Activated naive CD8-positive, alpha-beta T cell (primary cell): Measurements from ENCODE around the gene GEMIN5.

Experiments
- H3K27ac Mint-ChIP-seq: one replicate; pipeline ENCODE4 v1.8.0; 2021; ENCODE audit warnings: mixed read lengths
- H3K27me3 Mint-ChIP-seq: one replicate; pipeline ENCODE4 v1.8.0; 2021; ENCODE audit warnings: mixed read lengths
- H3K36me3 Mint-ChIP-seq: one replicate; pipeline ENCODE4 v1.8.0; 2021; ENCODE audit warnings: mixed read lengths
- H3K4me1 Mint-ChIP-seq: one replicate; pipeline ENCODE4 v1.8.0; 2021; ENCODE audit warnings: low read depth, mixed read lengths
- H3K4me3 Mint-ChIP-seq: one replicate; pipeline ENCODE4 v1.8.0; 2021; ENCODE audit warnings: mild to moderate bottlenecking, mixed read lengths
- H3K9me3 Mint-ChIP-seq: one replicate; pipeline ENCODE4 v1.8.0; 2021; ENCODE audit warnings: low read depth, mixed read lengths

The GEMIN5 gene

GRCh38 chr5:154851351-154851750, 86.7 kb downstream of the GEMIN5 start:
- Mint-ChIP-seq H3K4me3 (no peak overlapping the region), H3K27ac (no peak overlapping the region), H3K27me3 (no peaks in the 10 kb centered on the region), H3K4me1 (peaks cover 20% of the 10 kb centered on the region), H3K36me3 (peaks cover 3% of the 10 kb centered on the region), H3K9me3 (no peaks in the 10 kb centered on the region)

DNA sequence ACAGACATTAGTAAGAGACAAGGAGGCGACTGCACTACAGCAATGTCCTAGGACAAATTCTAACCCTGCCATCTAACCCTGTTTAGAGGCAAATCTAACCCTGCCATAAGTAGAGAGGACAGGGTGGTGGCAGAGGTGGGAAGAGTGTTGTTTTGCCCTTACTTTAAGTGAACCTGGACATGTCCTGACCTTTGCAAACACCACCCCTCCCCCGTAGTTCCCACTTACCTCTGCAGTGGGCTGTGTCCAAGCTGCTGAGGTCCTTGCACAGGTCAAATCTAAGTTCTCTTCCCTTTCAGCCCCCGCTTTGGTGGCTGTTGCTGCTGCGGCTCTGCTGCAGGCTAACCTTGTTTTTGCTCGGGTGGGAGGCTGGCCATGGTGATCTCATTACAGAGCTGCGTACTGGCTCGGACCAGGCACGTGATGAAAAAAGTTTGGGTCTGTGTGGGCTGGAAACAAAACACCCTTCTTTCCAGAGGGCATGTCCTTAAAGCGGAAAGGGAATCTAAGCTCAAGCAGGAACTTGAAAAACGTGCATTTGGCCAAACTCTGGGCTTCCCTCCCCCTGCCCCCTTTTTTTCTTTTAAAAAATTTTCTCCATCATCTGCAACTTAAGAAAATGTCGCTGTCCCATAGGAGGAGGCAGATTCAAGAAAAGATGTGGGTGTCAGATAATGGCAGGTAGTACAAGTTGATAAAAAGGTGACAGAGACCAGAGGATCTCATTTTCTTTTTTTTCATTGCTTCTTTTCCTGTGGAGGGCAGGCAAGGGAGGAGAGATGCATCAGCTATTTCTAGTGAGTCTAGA, 87.6 kb downstream of the GEMIN5 start, which contains the start of gene FAXDC2:
FAXDC2 (minus strand) TSS at position 349 of the 808 bp plus-strand sequence. CDS start 12,425 bp downstream, outside the sequence.
- H3K27me3 Mint-ChIP-seq = no peaks in the 10 kb centered on the region
- H3K36me3 Mint-ChIP-seq = peaks cover 6% of the 10 kb centered on the region
- peak within 1 kb of the TSS; percentile 10 for H3K27ac Mint-ChIP-seq
- no peaks in the 10 kb centered on the region for H3K9me3 Mint-ChIP-seq
- no peak within 1 kb of the TSS for H3K4me3 Mint-ChIP-seq
- peaks cover 20% of the 10 kb centered on the region for H3K4me1 Mint-ChIP-seq

- Mint-ChIP-seq H3K9me3 (no peaks in the 10 kb centered on the region), H3K27ac (peak overlapping the region; percentile 10), H3K4me1 (peaks cover 20% of the 10 kb centered on the region), H3K27me3 (no peaks in the 10 kb centered on the region), H3K4me3 (no peak overlapping the region), H3K36me3 (peaks cover 6% of the 10 kb centered on the region)
Measured at GRCh38 chr5:154849791-154850201, 88.2 kb downstream of the GEMIN5 start.

DNA sequence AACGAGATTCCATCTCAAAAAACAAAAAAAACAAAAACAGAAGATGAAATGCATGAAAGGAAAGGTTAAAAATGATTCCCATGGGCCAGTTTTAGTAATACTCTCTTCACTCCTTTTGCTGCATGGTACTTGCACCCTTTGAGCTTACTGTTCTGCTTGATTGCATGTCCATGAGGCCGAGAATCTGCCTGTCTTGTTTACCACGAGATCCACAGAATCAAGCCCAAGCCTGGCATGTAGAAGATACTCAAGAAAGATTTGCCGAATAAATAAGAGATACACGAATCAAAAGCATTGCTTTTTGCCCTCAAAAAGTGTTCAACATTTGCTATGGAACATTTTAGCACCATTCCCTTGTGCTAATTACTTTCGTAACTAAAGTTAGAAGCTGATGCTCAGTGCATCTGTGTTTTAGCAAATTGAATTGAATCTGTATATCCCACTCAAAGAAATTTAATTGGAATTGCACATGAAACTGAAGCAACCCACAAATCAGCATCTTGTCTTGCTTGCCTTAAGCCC, 88.7 kb downstream of the GEMIN5 start:
- Mint-ChIP-seq H3K9me3 (no peaks in the 10 kb centered on the region), H3K27me3 (no peaks in the 10 kb centered on the region), H3K4me3 (no peak overlapping the region), H3K4me1 (peaks cover 20% of the 10 kb centered on the region), H3K36me3 (peaks cover 6% of the 10 kb centered on the region), H3K27ac (peak overlapping the region; percentile 10)

GRCh38 chr5:154844809-154845208, 93.2 kb downstream of the GEMIN5 start:
- peaks cover 6% of the 10 kb centered on the region for H3K36me3 Mint-ChIP-seq
- H3K9me3 Mint-ChIP-seq = no peaks in the 10 kb centered on the region
- H3K4me3 Mint-ChIP-seq = no peak overlapping the region
- no peaks in the 10 kb centered on the region for H3K27me3 Mint-ChIP-seq
- peaks cover 7% of the 10 kb centered on the region for H3K4me1 Mint-ChIP-seq
- no peak overlapping the region for H3K27ac Mint-ChIP-seq

DNA sequence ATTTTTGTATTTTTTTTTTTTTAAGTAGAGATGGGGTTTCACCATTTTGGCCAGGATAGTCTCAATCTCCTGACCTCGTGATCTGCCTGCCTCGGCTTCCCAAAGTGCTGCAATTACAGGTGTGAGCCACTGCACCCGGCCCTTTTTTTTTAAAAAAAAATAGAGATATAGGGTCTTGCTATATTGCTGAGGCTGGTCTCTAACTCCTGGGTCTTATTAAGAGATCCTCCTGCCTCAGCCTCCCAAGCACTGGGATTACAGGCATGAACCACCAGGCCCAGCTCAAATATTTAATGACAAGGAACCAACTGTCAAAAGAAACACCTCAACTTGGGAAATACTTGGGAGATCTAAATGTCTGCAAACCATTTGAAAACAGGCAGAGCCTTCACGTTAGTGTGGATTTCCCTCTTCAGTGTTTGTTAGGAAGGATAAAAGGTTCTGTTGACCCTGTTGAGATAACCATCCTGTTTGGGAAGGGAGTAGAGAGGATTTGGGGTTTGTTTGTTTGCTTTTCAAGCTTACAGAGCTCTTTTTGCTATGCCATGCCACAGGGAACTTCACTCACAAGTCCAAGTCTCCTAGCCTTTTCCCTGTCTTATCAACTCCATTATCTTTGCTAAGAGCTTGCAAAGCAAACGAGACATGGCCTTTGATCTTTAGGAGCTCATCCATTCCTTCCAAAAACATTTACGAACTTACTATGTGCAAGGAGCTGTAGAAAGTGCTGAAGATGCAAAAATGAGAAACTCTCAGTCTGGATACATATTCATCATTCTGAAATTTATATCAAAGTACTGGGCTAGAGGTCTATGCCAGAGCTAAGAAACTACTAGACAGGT, 95.1 kb downstream of the GEMIN5 start:
- no peak overlapping the region for H3K27ac Mint-ChIP-seq
- H3K27me3 Mint-ChIP-seq = no peaks in the 10 kb centered on the region
- no peaks in the 10 kb centered on the region for H3K9me3 Mint-ChIP-seq
- no peaks in the 10 kb centered on the region for H3K4me1 Mint-ChIP-seq
- no peak overlapping the region for H3K4me3 Mint-ChIP-seq
- H3K36me3 Mint-ChIP-seq = peaks cover 3% of the 10 kb centered on the region

GRCh38 chr5:154841273-154841661, 96.7 kb downstream of the GEMIN5 start:
- peaks cover 2% of the 10 kb centered on the region for H3K36me3 Mint-ChIP-seq
- no peaks in the 10 kb centered on the region for H3K27me3 Mint-ChIP-seq
- H3K4me3 Mint-ChIP-seq = no peak overlapping the region
- no peak overlapping the region for H3K27ac Mint-ChIP-seq
- no peaks in the 10 kb centered on the region for H3K9me3 Mint-ChIP-seq
- H3K4me1 Mint-ChIP-seq = no peaks in the 10 kb centered on the region

- Mint-ChIP-seq H3K27ac (no peak overlapping the region), H3K27me3 (no peaks in the 10 kb centered on the region), H3K4me3 (no peak overlapping the region), H3K9me3 (no peaks in the 10 kb centered on the region), H3K36me3 (no peaks in the 10 kb centered on the region), H3K4me1 (no peaks in the 10 kb centered on the region)
Measured at GRCh38 chr5:154840435-154841272, 97.4 kb downstream of the GEMIN5 start.
